AG04450 (cell line): ENCODE measurements around the gene PIMREG. TPM values are rescaled to one million over a fixed set of nuclear protein-coding genes. Genes with fewer than 3 reads are reported as not detected.

Experiments used
- CTCF ChIA-PET: fragments of 300-600, 350-600 bp; formaldehyde crosslinking; extraction: SDS; loops from one replicate; lab custom pipeline; 2022; ENCODE audit warnings: antibody characterized with exemption, inconsistent platforms; lab: Charles Lee
- POLR2A ChIA-PET: fragments of 350-600 bp; formaldehyde crosslinking; extraction: SDS; loops from one replicate; lab custom pipeline; 2021; ENCODE audit warnings: antibody characterized with exemption, inconsistent platforms; lab: Yijun Ruan, JAX
- DNase-seq: peaks from one replicate; pipeline ENCODE4 v3.0.0-alpha.2; 2011; ENCODE audit warnings: low read depth, low spot score
- H3K27ac ChIP-seq: one replicate; pipeline ENCODE4 v1.5.1; 2012; ENCODE audit warnings: low read depth, low read length, control low read depth
- H3K27me3 ChIP-seq: one replicate; pipeline ENCODE4 v1.6.0; 2012; ENCODE audit warnings: low read length; ENCODE audit not compliant: control insufficient read depth, insufficient read depth
- H3K4me3 ChIP-seq: 2 replicates; pipeline ENCODE4 v1.5.1; 2011; ENCODE audit warnings: mild to moderate bottlenecking, low read depth, low read length, control low read depth
- H3K9me3 ChIP-seq: 2 replicates; pipeline ENCODE4 v1.5.1; 2012; ENCODE audit warnings: low read length; ENCODE audit not compliant: control insufficient read depth, insufficient read depth
- CTCF ChIP-seq: IDR thresholded peaks from 2 replicates; pipeline ENCODE4 v1.5.1; 2011; ENCODE audit warnings: low read depth, low read length, control low read depth, inconsistent platforms
- polyA plus RNA-seq: library from polyadenylated mRNA; depleted of rRNA; stranded (reverse); fragments of >200 nt; gene quantifications from 2 replicates; pipeline ENCODE4 v1.2.3, GENCODE V29; 2011

PIMREG gene
- polyA plus RNA-seq, 1 experiment, result 7.0 TPM

GRCh38 chr17:6435968-6436367 lies 8.3 kb upstream of the PIMREG start:
- ChIA-PET CTCF (interaction anchor here (0.5 to 2.1 kb wide), 20 partner anchors 10 to 1185 kb away, joined by 3 to 20 read pairs (median 4); partner anchors contain the start of gene NLRP1), POLR2A (no interaction called here)
- Histone ChIP-seq H3K27me3 (peaks cover 9% of the 10 kb centered on the region), H3K27ac (no peak overlapping the region), H3K9me3 (peaks cover 3% of the 10 kb centered on the region; the same call in 1 of the 2 replicates), H3K4me3 (no peak overlapping the region)
- TF ChIP-seq CTCF, result peak; percentile 84
- DNase-seq, result peak; percentile 34

- H3K27ac ChIP-seq, result no peak overlapping the region
- POLR2A ChIA-PET, result no interaction called here
- no peak for TF ChIP-seq CTCF
- H3K4me3 ChIP-seq, result no peak overlapping the region
- peaks cover 9% of the 10 kb centered on the region for H3K27me3 ChIP-seq
- no peaks in the 10 kb centered on the region for H3K9me3 ChIP-seq
- CTCF ChIA-PET, result no interaction called here
- no peak for DNase-seq
Observed at GRCh38 chr17:6437466-6437865, 6.8 kb upstream of the PIMREG start.

- no peak overlapping the region for H3K4me3 ChIP-seq
- H3K9me3 ChIP-seq, result no peaks in the 10 kb centered on the region
- DNase-seq, result no peak
- peaks cover 9% of the 10 kb centered on the region for H3K27me3 ChIP-seq
- ChIA-PET POLR2A (no interaction called here), CTCF (no interaction called here)
- H3K27ac ChIP-seq, result no peak overlapping the region
- TF ChIP-seq CTCF, result no peak
Observed at GRCh38 chr17:6437956-6438355, 6.3 kb upstream of the PIMREG start.

GRCh38 chr17:6439951-6440350 lies 4.3 kb upstream of the PIMREG start:
- no peaks in the 10 kb centered on the region for H3K9me3 ChIP-seq
- ChIA-PET CTCF (interaction anchor here (1.2 to 3.0 kb wide), 2 partner anchors 848 to 853 kb away, joined by 3 to 22 read pairs; no protein-coding TSS in a partner anchor), POLR2A (no interaction called here)
- H3K27ac ChIP-seq, result no peak overlapping the region
- no peak for TF ChIP-seq CTCF
- H3K4me3 ChIP-seq, result no peak overlapping the region
- H3K27me3 ChIP-seq, result peaks cover 9% of the 10 kb centered on the region
- DNase-seq, result no peak

- POLR2A ChIA-PET, result no interaction called here
- H3K27ac ChIP-seq, result no peak overlapping the region
- CTCF ChIA-PET, result interaction anchor here (1.2 to 3.0 kb wide), 2 partner anchors 21 to 851 kb away, joined by 4 to 22 read pairs; no protein-coding TSS in a partner anchor
- no peak for TF ChIP-seq CTCF
- no peaks in the 10 kb centered on the region for H3K9me3 ChIP-seq
- no peaks in the 10 kb centered on the region for H3K27me3 ChIP-seq
- DNase-seq, result no peak
- H3K4me3 ChIP-seq, result no peak overlapping the region
Observed at GRCh38 chr17:6442775-6443174, 1.5 kb upstream of the PIMREG start.
